DND-41 (cell line): Measurements from ENCODE around the gene ZNF202.

Experiments
- EZH2 ChIP-seq: IDR thresholded peaks from 3 replicates; pipeline ENCODE4 v1.6.1; 2012; ENCODE audit warnings: borderline replicate concordance, low read depth, mild to moderate bottlenecking, moderate library complexity, low read length, inconsistent platforms; ENCODE audit not compliant: severe bottlenecking
- TF ChIP-seq, protein P1 (sequence below): IDR thresholded peaks from 2 replicates; pipeline ENCODE4 v1.5.1; 2012; ENCODE audit warnings: borderline replicate concordance, low read length, moderate library complexity, mild to moderate bottlenecking; ENCODE audit not compliant: poor library complexity, severe bottlenecking; ENCODE audit errors: extremely low read depth

DNA sequence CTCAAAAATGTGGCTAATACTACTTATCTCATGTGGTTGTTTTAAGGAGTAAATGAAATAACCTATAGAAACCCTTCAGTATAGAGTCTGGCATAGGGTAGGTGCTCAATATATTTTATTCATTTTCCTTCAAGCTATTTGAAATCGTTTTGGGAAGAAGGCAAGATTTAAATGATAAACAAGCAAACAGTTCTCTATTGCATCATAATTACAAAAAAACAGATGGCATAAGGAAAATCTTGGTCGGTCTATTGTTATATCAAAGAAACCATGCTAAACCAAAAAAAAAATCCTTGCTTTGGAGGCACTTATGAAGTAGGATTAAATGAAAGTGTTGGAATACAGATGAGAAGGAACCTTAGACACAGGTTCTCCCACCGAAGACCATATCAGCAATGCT lies 4.7 kb downstream of the ZNF202 start:
- TF ChIP-seq, protein P1, sequence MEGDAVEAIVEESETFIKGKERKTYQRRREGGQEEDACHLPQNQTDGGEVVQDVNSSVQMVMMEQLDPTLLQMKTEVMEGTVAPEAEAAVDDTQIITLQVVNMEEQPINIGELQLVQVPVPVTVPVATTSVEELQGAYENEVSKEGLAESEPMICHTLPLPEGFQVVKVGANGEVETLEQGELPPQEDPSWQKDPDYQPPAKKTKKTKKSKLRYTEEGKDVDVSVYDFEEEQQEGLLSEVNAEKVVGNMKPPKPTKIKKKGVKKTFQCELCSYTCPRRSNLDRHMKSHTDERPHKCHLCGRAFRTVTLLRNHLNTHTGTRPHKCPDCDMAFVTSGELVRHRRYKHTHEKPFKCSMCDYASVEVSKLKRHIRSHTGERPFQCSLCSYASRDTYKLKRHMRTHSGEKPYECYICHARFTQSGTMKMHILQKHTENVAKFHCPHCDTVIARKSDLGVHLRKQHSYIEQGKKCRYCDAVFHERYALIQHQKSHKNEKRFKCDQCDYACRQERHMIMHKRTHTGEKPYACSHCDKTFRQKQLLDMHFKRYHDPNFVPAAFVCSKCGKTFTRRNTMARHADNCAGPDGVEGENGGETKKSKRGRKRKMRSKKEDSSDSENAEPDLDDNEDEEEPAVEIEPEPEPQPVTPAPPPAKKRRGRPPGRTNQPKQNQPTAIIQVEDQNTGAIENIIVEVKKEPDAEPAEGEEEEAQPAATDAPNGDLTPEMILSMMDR = no peak
- no peak for TF ChIP-seq EZH2
